K562 (cell line): ENCODE results near the gene TEX261. TPM values are rescaled to one million over a fixed set of nuclear protein-coding genes. Genes with fewer than 3 reads are reported as not detected.
A peak's percentile ranks its signal among the peaks of the same experiment; 100 is the strongest.

Experiments used
- CBX5 ChIP-seq: IDR thresholded peaks from 2 replicates; pipeline ENCODE4 v1.6.1; 2014; ENCODE audit warnings: low read depth, borderline replicate concordance
- CHD2 ChIP-seq: IDR thresholded peaks from 2 replicates; pipeline ENCODE4 v1.6.1; 2011; ENCODE audit warnings: low read depth, low read length
- CREB1 ChIP-seq, 2 experiments: sonication (generic) in 1 of 2; formaldehyde crosslinking in 1 of 2; IDR thresholded peaks; 2 replicates each; pipeline versions ENCODE4 v1.6.1 to v1.8.0; 2012 to 2022; ENCODE audit warnings: inconsistent platforms in 1 of 2, mild to moderate bottlenecking in 1 of 2, missing genetic modification reagents in 1 of 2, moderate library complexity in 1 of 2
- FOXP4 ChIP-seq: sonication (generic); formaldehyde crosslinking; IDR thresholded peaks from 2 replicates; pipeline ENCODE4 v1.8.0; 2022; ENCODE audit warnings: mild to moderate bottlenecking, missing genetic modification reagents, borderline replicate concordance
- HBP1 ChIP-seq: fragments of 450-650 bp; formaldehyde crosslinking; IDR thresholded peaks from 2 replicates; pipeline ENCODE4 v1.4.0; 2022; ENCODE audit warnings: missing genetic modification characterization
- HOMEZ ChIP-seq: fragments of 250-450 bp; sonication (Bioruptor Pico); IDR thresholded peaks from 2 replicates; pipeline ENCODE4 v1.4.0; 2020; ENCODE audit warnings: mild to moderate bottlenecking, moderate library complexity
- IRF2 ChIP-seq: sonication (generic); formaldehyde crosslinking; IDR thresholded peaks from 2 replicates; pipeline ENCODE4 v1.8.1; 2022; ENCODE audit warnings: mild to moderate bottlenecking, missing genetic modification reagents
- JUNB ChIP-seq: fragments of 450-650 bp; formaldehyde crosslinking; conservative IDR thresholded peaks from 2 replicates; pipeline ENCODE4 v1.4.0; 2020; ENCODE audit warnings: mild to moderate bottlenecking
- LCOR ChIP-seq: sonication (generic); formaldehyde crosslinking; IDR thresholded peaks from 2 replicates; pipeline ENCODE4 v1.8.0; 2022; ENCODE audit warnings: mild to moderate bottlenecking, missing genetic modification reagents
- PCBP1 ChIP-seq: fragments of 200-400 bp; formaldehyde crosslinking; IDR thresholded peaks from 2 replicates; pipeline ENCODE4 v1.6.1; 2018; ENCODE audit warnings: mild to moderate bottlenecking, low read depth, low read length; ENCODE audit not compliant: poor library complexity, severe bottlenecking
- ZBTB34 ChIP-seq: fragments of 250-450 bp; sonication (Bioruptor Pico); IDR thresholded peaks from 2 replicates; pipeline ENCODE4 v1.8.0; 2021; ENCODE audit warnings: mild to moderate bottlenecking, moderate library complexity
- ZNF217 ChIP-seq: sonication (generic); formaldehyde crosslinking; IDR thresholded peaks from 2 replicates; pipeline ENCODE4 v1.8.0; 2022; ENCODE audit warnings: mild to moderate bottlenecking, missing genetic modification reagents
- ZNF274 ChIP-seq: IDR thresholded peaks from 2 replicates; pipeline ENCODE4 v1.6.1; 2011; ENCODE audit warnings: low read depth, mild to moderate bottlenecking, low read length, moderate library complexity, borderline replicate concordance
- ZNF280A ChIP-seq: fragments of 450-650 bp; IDR thresholded peaks from 2 replicates; pipeline ENCODE4 v1.6.1; 2018; ENCODE audit warnings: mild to moderate bottlenecking, low read depth; ENCODE audit not compliant: partially characterized antibody
- ZNF76 ChIP-seq: fragments of 250-450 bp; sonication (Bioruptor Pico); IDR thresholded peaks from 2 replicates; pipeline ENCODE4 v1.4.0; 2020; ENCODE audit warnings: mild to moderate bottlenecking, moderate library complexity, borderline replicate concordance
- ZNF830 ChIP-seq: fragments of 250-450 bp; sonication (Bioruptor Pico); IDR thresholded peaks from 2 replicates; pipeline ENCODE4 v1.5.0; 2021; ENCODE audit warnings: mild to moderate bottlenecking
- polyA plus RNA-seq, 8 experiments: library from polyadenylated mRNA; depleted of rRNA in 4 of 8; stranded (reverse) in 5 of 8; unstranded in 3 of 8; fragments of >200 nt; fragmentation: Nextera tagmentation in 2 of 8; fragmentation: Illumina TruSeq in 1 of 8; extraction: Ambion mirVana in 2 of 8; extraction: Trizol in 1 of 8; gene quantifications; 2 replicates each; pipeline versions ENCODE4 v1.2.1 to v1.2.3, GENCODE V29; 2011 to 2014; ENCODE audit warnings: inconsistent platforms in 1 of 8, missing spikeins in 1 of 8
- total RNA-seq, 7 experiments: library from RNA; depleted of rRNA in 6 of 7; stranded (reverse); fragments of >200 nt in 6 of 7; fragmentation: Illumina TruSeq in 2 of 7; extraction: Trizol in 2 of 7; gene quantifications; 2 replicates each; pipeline versions ENCODE4 v1.2.1 to v1.2.3, GENCODE V29; 2011 to 2021; ENCODE audit warnings: low replicate concordance in 1 of 7

The TEX261 gene
- total and polyA plus RNA-seq, 9 of the 15 experiments (the other 6 are each of a cell fraction or from before 2014, with no cell fraction given): 11.9 to 110 (median 51.9) TPM

- no peak for TF ChIP-seq FOXP4
- TF ChIP-seq ZNF280A: no peak
- TF ChIP-seq PCBP1: no peak
- no peak for TF ChIP-seq ZBTB34 (CRISPR knock-in tag)
- TF ChIP-seq ZNF217 (CRISPR knock-in tag): no peak
- TF ChIP-seq JUNB (CRISPR knock-in tag): no peak
- TF ChIP-seq ZNF76: no peak
- no peak for TF ChIP-seq ZNF274
- no peak for TF ChIP-seq HBP1
- TF ChIP-seq HOMEZ (CRISPR knock-in tag): no peak
- TF ChIP-seq LCOR (CRISPR knock-in tag): no peak
- TF ChIP-seq CREB1 (IDR thresholded peaks at IDR 0.05): no peak
- 0 out of 2 replicates have a peak, but pooled peaks have one; percentile 26 for TF ChIP-seq CREB1 (CRISPR knock-in tag; IDR thresholded peaks at IDR 0.05)
- TF ChIP-seq IRF2 (CRISPR knock-in tag): no peak
- TF ChIP-seq ZNF830 (CRISPR knock-in tag): no peak
- TF ChIP-seq CHD2: no peak
- no peak for TF ChIP-seq CBX5
Measured at GRCh38 chr2:70948337-70949003, 46.2 kb downstream of the TEX261 start (continued).
